HG03571 (cell line): ENCODE results near the gene ST3GAL2.
A peak's percentile ranks its signal among the peaks of the same experiment; 100 is the strongest.
"Not testable (repeated sequence)": the region's sequence is repeated elsewhere in the genome, so short reads cannot be mapped to it uniquely, and the experiment has no call there.

Experiments
- ATAC-seq: cut with Tn5 transposase; IDR thresholded peaks from one replicate; pipeline ENCODE4 v1.9.1; 2021; ENCODE audit not compliant: unreplicated experiment

ST3GAL2 gene

GRCh38 chr16:70391881-70392481, 46.9 kb downstream of the ST3GAL2 start:
- no peak for ATAC-seq

- no peak for ATAC-seq
These were observed 47.5 kb downstream of the ST3GAL2 start for GRCh38 chr16:70391446-70391845.

GRCh38 chr16:70390774-70391173, 48.1 kb downstream of the ST3GAL2 start:
- ATAC-seq = no peak

GRCh38 chr16:70388006-70388680, 50.8 kb downstream of the ST3GAL2 start:
- no peak for ATAC-seq

GRCh38 chr16:70386289-70386986, 52.5 kb downstream of the ST3GAL2 start:
- not testable (repeated sequence) for ATAC-seq

GRCh38 chr16:70383421-70383960, 55.4 kb downstream of the ST3GAL2 start:
- no peak for ATAC-seq

GRCh38 chr16:70381604-70382342, 57.1 kb downstream of the ST3GAL2 start:
- no peak for ATAC-seq

- ATAC-seq = peak; percentile 84
These were observed 57.8 kb downstream of the ST3GAL2 start for GRCh38 chr16:70380919-70381603.

GRCh38 chr16:70380248-70380918, 58.5 kb downstream of the ST3GAL2 start:
- ATAC-seq = peak; percentile 7

- ATAC-seq = no peak
These were observed 59.9 kb downstream of the ST3GAL2 start for GRCh38 chr16:70378869-70379493.

- no peak for ATAC-seq
These were observed 61.1 kb downstream of the ST3GAL2 start for GRCh38 chr16:70377782-70378181.

- ATAC-seq = no peak
These were observed 63.0 kb downstream of the ST3GAL2 start for GRCh38 chr16:70375636-70376611.

GRCh38 chr16:70374213-70374612, 64.7 kb downstream of the ST3GAL2 start:
- ATAC-seq = no peak

- no peak for ATAC-seq
These were observed 65.8 kb downstream of the ST3GAL2 start for GRCh38 chr16:70372921-70373728.

- no peak for ATAC-seq
These were observed 68.0 kb downstream of the ST3GAL2 start for GRCh38 chr16:70370924-70371323.

GRCh38 chr16:70370145-70370544, 68.8 kb downstream of the ST3GAL2 start:
- not testable (repeated sequence) for ATAC-seq

- no peak for ATAC-seq
These were observed 74.5 kb downstream of the ST3GAL2 start for GRCh38 chr16:70364399-70364798.

GRCh38 chr16:70359552-70359951, 79.3 kb downstream of the ST3GAL2 start:
- ATAC-seq = no peak
